ENCODE measurements around the gene UBE2N. TPM values are rescaled to one million over a fixed set of nuclear protein-coding genes. Genes with fewer than 3 reads are reported as not detected.

UBE2N gene
- total and polyA plus RNA-seq, 2 of the 8 experiments (the other 6 are each of a cell fraction or from before 2014, with no cell fraction given): 108 to 225 TPM

DNA sequence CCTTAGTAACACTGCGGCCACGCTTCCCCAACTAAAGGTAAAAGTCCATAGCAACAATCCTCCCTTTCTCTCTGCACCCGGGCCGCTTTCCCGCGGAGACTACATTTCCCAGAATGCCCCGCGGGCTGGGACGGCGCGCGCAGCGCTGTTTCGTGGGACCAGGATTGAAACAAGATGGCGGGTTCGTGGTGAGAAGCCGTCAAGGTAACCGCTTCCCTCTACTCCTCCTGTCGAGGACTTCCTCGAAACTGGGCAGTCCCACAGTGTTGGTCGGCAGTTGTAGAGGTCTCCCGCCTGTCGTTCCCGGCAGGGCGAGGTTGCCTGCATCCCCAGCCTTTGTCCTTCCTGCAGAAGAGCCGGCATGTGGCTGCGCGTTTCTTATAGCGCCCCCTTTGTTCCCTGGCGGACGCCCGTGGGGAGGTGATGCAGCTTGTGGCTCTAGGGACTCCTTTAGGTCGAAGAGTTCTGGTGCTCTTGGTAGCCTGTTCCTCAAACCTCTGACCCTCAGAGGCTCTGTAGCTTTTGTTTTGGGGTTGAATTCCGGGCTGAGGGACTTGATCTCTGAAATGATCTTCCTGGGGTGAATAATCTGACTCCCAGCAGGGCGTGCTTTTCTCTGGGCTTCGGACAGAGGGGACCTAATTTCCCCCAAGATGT, 25.7 kb upstream of the UBE2N start, which contains the start of gene MRPL42 (continued):
- TF ChIP-seq CBX8 (IDR thresholded peaks at IDR 0.05; ENCODE audit: borderline replicate concordance, low read depth, low read length): no peak
- no peak for TF ChIP-seq FOSL1 (IDR thresholded peaks at IDR 0.05; ENCODE audit: insufficient read depth, low read depth, low read length)
